GM19238 (cell line): ENCODE results near the gene TMCO1.
"Not testable (repeated sequence)": the region's sequence is repeated elsewhere in the genome, so short reads cannot be mapped to it uniquely, and the experiment has no call there.

Source experiments
- DNase-seq: peaks from one replicate; pipeline ENCODE4 v3.0.0; 2011; ENCODE audit warnings: low spot score; ENCODE audit not compliant: insufficient read length

TMCO1 gene

GRCh38 chr1:165768513-165769394 lies at the start of gene TMCO1:
Gene TMCO1 (minus strand): TSS chr1:165768868. CDS start chr1:165768751, 117 bp downstream.
- peak; percentile 92 for DNase-seq

GRCh38 chr1:165816826-165817497 lies 48.3 kb upstream of the TMCO1 start:
- no peak for DNase-seq

- DNase-seq: no peak
Observed at GRCh38 chr1:165816157-165816556, 47.5 kb upstream of the TMCO1 start.

DNA sequence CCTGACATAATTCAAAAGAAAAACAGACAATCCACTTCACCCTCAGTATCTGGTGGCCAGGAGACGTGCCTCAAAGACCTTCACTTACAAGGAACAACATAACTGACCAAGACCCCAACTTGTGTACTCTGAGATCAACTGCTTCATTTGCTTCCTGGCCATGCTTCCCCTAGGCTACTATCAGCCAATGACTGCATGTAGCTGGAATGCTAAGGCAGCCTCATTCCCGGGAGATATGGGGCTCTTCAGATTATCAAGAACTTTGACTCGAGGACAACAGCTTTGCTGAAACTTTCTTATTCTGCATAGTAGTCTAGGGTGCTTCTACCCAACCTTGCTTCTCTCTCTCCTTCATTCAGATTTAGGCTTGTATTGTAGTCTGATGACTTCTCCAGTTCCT lies 47.1 kb upstream of the TMCO1 start:
- no peak for DNase-seq

DNA sequence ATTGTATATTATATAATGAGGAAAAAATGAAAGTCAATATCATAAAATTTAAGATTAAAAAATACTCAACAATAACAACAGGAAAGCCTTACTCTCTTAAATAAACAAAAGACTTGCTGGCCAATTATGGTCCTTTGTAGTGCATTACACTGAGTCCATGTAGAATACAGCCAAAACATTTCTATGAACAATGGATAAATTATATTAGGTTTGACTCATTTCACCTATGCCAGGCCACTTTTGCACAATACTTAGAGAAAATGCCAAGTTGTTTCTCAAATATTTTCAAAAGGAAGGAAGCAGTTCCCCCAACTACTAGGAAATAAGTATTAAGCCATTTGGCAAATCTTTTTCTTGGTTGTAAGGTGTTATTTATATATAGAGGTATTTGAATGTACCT lies 38.9 kb upstream of the TMCO1 start:
- no peak for DNase-seq

DNA sequence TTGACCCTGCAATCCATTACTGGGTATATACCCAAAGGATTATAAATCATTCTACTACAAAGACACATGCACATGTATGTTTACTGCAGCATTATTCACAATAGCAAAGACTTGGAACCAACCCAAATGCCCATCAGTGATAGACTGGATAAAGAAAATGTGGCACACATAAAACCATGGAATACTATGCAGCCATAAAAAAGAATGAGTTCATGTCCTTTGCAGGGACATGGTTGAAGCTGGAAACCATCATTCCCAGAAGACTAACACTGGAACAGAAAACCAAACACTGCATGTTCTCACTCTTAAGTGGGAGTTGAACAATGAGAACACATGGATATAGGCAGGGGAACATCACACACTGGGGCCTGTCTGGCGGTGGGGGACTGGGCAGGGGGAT lies 35.8 kb upstream of the TMCO1 start:
- not testable (repeated sequence) for DNase-seq

DNA sequence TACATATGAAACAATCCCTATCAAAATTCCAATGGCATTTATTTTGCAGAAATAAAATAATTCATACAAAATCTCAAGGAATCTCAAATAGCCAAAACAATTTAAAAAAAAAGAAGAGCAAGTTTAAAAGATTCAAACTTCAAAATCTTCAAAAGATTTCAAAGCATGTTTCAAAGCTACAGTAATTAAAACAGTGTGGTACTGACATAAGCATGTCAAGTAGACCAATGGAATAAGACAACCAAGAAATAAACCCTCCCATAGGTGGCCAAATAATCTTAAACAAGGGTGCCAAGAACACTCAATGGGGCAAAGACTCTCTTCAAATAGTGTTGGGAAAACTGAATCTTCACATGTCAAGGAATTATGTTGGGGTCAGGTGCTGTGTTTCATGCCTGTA lies 30.7 kb upstream of the TMCO1 start:
- DNase-seq: no peak

- no peak for DNase-seq
Observed at GRCh38 chr1:165795894-165796293, 27.2 kb upstream of the TMCO1 start.

DNA sequence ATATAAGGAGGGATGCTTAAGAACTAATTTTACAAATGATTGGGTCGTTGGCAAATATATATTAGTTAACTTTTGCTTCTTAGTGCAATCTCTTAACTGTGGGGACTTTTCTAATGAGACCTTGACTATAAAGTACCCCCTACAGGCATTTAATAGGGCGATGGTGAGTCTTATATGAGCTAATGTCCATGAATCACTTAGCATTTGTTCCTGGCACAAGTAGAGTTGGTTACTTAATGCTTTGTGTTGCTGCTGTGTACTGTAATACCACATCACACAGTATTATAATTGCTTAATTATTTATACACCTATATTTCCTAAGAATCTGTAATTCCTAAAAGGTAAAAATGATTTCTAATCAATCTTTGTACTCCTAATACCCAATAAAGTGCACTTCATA lies 25.3 kb upstream of the TMCO1 start:
- no peak for DNase-seq

DNA sequence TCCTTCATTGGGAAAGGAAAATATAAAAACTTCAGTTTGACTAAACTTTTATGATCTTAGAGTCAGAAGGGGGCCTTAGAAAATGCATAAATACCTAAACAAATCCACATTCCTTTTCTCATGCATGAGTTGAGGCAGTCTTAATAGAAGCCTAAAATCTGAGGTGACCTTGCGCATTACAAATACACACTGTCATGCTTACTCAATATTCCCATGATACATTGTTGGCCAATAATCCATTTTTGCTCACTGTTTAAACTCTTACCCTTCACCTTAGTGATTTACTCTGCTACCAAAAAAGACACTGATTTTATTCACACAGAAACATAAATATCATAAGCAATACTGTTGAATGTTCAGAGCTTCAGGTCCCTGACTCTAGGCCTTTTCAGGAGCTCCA lies 19.1 kb upstream of the TMCO1 start:
- no peak for DNase-seq

DNA sequence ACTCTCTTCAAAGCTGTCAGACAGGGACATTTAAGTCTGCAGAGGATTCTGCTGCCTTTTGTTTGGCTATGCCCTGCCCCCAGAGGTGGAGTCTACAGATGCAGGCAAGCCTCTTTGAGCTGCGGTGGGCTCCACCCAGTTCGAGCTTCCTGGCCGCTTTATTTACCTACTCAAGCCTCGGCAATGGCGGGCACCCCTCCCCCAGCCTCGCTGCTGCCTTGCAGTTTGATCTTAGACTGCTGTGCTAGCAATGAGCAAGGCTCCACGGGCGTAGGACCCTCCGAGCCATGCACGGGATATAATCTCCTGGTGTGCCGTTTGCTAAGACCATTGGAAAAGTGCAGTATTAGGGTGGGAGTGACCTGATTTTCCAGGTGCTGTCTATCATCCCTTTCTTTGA lies 14.9 kb upstream of the TMCO1 start:
- DNase-seq: not testable (repeated sequence)

DNA sequence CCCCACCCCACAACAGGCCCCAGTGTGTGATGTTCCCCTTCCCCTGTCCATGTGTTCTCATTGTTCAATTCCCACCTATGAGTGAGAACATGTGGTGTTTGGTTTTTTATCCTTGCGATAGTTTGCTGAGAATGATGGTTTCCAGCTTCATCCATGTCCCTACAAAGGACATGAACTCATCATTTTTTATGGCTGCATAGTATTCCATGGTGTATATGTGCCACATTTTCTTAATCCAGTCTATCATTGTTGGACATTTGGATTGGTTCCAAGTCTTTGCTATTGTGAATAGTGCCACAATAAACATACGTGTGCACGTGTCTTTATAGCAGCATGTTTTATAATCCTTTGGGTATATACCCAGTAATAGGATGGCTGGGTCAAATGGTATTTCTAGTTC lies 9.5 kb upstream of the TMCO1 start:
- not testable (repeated sequence) for DNase-seq

- DNase-seq: no peak
Observed at GRCh38 chr1:165773324-165773965, 4.8 kb upstream of the TMCO1 start.

- no peak for DNase-seq
Observed at GRCh38 chr1:165772739-165773138, 4.1 kb upstream of the TMCO1 start.

- no peak for DNase-seq
Observed at GRCh38 chr1:165764277-165764676, 4.4 kb downstream of the TMCO1 start.

- no peak for DNase-seq
Observed at GRCh38 chr1:165763442-165763841, 5.2 kb downstream of the TMCO1 start.

DNA sequence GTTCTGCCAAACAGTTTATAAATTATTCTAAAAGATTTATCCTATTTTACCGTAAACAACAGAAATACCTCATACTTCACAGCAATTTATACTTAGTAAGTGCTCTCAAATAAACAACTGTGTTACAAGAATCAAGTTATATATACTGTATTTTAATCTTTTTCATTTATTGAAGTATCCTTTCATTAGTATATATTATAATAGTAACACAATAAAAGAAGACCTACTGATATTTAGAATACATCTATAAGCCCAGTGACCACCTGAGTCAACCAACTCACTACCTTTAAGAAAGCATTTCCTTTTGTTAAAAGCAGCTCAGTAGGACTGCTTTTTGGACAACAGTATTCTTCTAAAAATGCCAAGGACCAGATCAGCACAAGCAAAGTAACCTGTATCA lies 5.9 kb downstream of the TMCO1 start:
- no peak for DNase-seq

DNA sequence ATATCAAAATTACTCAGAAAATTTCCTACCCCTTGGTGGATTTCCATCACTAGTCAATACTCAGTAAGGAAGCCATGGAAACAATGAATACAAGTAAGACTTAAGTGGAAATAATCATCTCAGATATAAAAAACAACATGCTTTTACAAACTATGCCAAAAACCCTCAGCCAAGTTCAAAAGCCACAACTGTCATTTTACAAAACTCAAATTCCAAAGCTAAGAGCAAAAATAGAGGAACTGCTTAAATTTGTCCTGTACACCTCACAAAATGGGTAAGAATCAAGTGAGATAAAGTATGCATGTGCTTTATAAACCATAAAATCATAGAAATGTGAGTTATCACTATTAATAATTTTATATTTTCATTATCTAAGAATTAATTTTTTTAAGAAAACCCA lies 9.6 kb downstream of the TMCO1 start:
- DNase-seq: no peak

DNA sequence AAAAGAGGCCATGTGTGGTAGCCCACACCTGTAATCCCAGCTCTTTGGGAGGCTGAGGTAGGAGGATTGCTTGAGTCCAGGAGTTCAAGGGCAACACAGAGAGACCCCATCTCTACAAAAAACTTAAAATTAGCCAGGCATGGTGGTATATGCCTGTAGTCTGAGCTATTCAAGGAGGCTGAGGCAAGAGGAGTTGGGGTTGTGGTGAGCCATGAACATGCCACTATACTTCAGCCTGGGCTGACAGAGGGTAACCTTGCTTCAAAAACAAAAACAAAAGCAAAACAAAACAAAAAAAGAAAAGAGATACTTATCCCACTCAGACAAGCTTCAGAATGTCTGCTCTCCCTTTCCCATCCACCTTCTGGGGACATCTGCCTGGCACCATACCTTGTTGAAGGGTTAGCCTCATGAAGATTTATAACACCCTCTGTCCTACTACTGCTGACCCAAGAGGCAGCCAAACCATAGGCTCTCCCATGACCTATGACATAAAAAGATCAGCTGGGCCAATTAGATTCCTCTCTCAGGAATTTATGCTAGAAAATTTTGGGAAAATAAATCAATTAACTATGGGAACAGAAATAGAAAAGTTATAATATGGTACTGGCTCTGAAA lies 13.2 kb downstream of the TMCO1 start:
- DNase-seq: no peak

- no peak for DNase-seq
Observed at GRCh38 chr1:165753934-165754333, 14.7 kb downstream of the TMCO1 start.

GRCh38 chr1:165748550-165748949 lies 20.1 kb downstream of the TMCO1 start:
- DNase-seq: no peak
